Loucy (cell line): ENCODE measurements around the gene MYMX.

Experiments used
- CTCF ChIP-seq: fragments of 200-600 bp; sonication (generic); conservative IDR thresholded peaks from 2 replicates; pipeline ENCODE4 v1.5.1; 2014; ENCODE audit warnings: mild to moderate bottlenecking, antibody characterized with exemption, low read length
- EZH2phosphoT487 ChIP-seq: fragments of 200-600 bp; IDR thresholded peaks from 2 replicates; pipeline ENCODE4 v1.6.1; 2018; ENCODE audit warnings: antibody characterized with exemption, mild to moderate bottlenecking, moderate library complexity, borderline replicate concordance

GRCh38 chr6:44188819-44189218 is 27.9 kb upstream of the MYMX start:
- TF ChIP-seq CTCF (no peak), EZH2phosphoT487 (no peak)
